22Rv1 (cell line): Measurements from ENCODE around the gene HYAL2.

Experiments
- ZFX ChIP-seq: fragments of 450-650 bp; IDR thresholded peaks from 2 replicates; pipeline ENCODE4 v1.6.1; 2017; ENCODE audit warnings: antibody characterized with exemption, borderline replicate concordance
- TF ChIP-seq, protein P1 (sequence below): fragments of 450-650 bp; IDR thresholded peaks from 2 replicates; pipeline ENCODE4 v1.5.1; 2017; ENCODE audit warnings: mild to moderate bottlenecking

DNA sequence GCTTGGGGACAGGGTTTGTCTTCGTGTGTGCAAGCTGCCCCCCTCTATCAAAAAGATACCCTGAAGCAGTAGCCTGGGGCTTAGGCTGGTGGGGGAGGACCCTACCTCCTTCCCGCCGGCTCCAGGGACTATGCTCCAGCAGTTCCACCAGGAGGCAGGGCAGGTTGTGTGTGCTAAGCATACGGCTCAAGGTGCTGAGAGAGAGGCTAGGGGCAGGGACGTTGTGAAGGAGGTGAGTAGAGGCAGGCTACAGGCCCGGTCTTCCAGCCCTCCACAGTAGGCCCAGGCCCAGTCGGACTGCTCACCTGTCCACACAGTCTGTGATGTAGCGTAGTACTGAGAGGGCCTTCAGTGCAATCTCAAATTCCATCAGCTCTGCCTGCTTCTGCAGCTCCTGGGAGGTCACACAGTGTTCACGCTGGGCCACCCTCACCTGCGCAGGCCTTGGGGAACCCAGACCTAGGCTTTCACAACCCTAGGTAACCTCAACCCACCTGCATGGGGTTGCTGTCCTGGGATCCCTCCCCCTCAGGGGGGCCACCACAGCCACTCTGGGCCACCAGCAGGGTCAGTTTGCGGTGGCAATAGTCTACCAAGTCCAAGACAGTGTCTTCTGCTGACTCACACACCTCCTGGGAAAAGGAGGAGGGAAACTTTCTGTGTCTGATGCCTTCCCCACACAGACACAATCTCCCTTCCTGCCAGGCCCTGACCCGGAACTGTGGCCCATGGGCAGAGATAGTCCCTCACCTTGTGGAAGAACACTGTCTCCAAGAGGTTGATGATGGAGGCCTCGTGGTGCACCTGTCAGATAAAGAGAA, 20.5 kb upstream of the HYAL2 start:
- TF ChIP-seq, protein P1, sequence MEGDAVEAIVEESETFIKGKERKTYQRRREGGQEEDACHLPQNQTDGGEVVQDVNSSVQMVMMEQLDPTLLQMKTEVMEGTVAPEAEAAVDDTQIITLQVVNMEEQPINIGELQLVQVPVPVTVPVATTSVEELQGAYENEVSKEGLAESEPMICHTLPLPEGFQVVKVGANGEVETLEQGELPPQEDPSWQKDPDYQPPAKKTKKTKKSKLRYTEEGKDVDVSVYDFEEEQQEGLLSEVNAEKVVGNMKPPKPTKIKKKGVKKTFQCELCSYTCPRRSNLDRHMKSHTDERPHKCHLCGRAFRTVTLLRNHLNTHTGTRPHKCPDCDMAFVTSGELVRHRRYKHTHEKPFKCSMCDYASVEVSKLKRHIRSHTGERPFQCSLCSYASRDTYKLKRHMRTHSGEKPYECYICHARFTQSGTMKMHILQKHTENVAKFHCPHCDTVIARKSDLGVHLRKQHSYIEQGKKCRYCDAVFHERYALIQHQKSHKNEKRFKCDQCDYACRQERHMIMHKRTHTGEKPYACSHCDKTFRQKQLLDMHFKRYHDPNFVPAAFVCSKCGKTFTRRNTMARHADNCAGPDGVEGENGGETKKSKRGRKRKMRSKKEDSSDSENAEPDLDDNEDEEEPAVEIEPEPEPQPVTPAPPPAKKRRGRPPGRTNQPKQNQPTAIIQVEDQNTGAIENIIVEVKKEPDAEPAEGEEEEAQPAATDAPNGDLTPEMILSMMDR = no peak
- TF ChIP-seq ZFX = no peak
